GM19351 (cell line): ENCODE measurements around the gene ITGB3.
A peak's percentile ranks its signal among the peaks of the same experiment; 100 is the strongest.
"Not testable (repeated sequence)": the region's sequence is repeated elsewhere in the genome, so short reads cannot be mapped to it uniquely, and the experiment has no call there.

Source experiments
- ATAC-seq: cut with Tn5 transposase; IDR thresholded peaks from one replicate; pipeline ENCODE4 v1.9.1; 2021; ENCODE audit warnings: mild to moderate bottlenecking, moderate library complexity; ENCODE audit not compliant: unreplicated experiment

Gene ITGB3

GRCh38 chr17:47222047-47222446 lies 31.6 kb upstream of the ITGB3 start:
- no peak for ATAC-seq

GRCh38 chr17:47223007-47223406 lies 30.6 kb upstream of the ITGB3 start:
- no peak for ATAC-seq

DNA sequence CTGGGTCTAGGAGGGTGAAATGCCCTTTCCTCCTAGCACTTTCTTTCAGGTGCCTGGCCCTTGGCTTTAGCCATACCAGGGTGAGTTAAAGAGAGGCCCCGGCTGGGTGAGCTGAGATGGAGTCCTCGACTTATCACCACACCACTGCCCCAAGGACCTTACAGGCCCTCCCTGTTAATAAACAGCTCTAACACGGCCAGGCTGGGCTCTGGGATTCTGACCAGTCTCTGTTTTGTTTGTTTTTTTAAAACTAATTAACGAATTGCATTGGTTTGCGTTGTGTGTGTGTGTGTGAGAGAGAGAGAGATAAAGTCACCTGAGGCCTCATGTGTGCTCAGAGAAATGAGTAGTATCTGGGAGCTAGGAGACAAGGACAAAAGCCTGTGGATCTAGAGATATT lies 30.2 kb upstream of the ITGB3 start:
- ATAC-seq: no peak

GRCh38 chr17:47224077-47224476 lies 29.6 kb upstream of the ITGB3 start:
- ATAC-seq: not testable (repeated sequence)

- ATAC-seq: no peak
These were observed 28.7 kb upstream of the ITGB3 start for GRCh38 chr17:47224966-47225365.

- no peak for ATAC-seq
These were observed 28.2 kb upstream of the ITGB3 start for GRCh38 chr17:47225436-47225858.

DNA sequence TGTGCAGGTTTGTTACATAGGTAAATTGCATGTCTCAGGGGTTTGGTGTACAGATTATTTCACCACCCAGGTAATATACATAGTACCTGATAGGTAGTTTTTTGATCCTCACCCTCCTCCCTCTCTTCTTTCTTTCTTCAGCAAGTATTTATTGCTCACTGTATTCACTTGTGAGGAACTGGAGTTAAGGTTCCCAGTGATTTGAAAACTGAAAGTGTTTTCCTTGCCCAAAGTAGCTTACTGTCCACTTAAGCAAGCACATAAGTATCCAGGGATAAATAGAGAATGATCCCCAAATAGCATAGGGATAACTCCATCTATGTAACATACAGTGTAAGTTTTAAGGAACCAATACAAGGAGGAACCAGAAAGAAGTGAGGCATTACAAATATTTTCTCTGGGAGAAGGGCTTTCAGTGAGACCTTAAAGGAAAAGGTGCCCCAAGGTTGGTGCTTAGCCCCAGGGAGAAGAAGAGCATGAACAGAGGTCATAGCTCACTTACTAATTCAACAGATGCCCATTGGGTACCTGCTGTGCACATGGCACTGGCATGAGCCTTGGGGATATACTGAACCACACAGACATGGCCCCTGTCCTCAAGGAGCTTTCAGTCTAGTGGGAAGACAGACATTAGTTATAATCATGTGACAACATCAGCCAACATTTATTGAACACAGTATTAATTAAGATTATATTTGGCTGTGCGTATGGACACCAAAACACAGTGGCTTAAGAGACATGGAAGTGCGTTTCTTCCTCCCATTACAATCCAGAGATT lies 27.5 kb upstream of the ITGB3 start:
- ATAC-seq: no peak

DNA sequence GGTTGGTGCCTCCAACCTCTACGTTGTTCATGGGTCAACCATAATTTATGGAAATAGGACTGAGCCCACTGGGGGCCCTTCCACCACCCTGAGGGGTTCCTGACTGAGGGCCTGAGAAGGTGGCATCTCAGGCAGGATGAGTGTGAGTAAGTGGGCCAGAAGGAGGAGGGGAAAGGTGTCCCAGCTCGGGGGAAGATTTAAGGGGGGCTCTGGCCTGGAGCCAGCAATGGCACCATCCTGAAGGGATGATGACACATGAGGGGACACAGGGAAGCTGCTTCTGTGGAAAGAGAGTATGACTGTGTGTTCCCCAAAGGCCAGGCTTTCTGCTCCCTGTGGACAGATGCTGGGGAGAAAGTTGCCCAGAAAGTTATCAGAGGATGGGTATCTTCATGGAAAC lies 25.8 kb upstream of the ITGB3 start:
- ATAC-seq: no peak

DNA sequence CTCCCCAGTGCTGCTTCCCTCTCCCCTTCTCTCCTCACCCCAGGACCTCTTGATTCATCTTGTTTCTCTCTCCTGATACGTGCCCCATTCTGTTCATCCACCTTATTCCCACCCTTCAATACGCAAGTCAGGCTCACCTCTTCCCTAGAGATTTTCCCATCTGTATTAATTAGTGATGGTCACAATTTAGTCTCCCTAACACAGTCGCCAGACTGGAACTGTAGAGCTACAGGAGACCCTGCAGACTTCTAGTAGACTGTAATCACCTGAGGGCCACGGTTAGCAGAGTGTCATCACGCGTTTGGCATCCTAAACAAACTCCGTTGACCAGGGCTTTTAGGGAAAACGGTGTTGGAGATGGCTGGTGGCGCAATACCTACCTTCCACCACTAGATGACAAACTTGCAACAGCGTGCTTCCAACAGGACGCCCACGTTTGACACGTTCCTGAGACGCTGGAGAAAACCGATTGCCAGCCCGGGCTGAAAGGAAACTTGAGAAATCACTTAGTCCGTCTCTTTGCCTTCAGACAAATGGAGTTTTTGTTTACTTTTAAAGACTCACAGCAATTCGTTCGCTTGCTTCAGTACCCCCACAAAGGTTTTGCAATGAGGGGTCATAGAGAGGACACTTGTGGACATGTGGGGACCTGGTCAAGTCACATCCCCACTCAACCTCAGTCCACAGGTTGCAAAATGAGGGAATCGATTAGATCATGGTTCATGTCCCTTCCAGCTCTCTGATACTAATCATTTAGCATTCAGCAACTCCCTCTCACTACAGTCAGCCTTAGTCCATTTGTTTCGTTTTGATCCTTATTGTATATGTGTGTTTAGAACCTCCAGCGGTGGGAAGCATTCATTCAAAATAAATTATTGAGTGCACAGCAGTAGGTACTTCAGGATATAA lies 23.8 kb upstream of the ITGB3 start:
- ATAC-seq: peak; percentile 71

- ATAC-seq: no peak
These were observed 22.8 kb upstream of the ITGB3 start for GRCh38 chr17:47230864-47231263.

DNA sequence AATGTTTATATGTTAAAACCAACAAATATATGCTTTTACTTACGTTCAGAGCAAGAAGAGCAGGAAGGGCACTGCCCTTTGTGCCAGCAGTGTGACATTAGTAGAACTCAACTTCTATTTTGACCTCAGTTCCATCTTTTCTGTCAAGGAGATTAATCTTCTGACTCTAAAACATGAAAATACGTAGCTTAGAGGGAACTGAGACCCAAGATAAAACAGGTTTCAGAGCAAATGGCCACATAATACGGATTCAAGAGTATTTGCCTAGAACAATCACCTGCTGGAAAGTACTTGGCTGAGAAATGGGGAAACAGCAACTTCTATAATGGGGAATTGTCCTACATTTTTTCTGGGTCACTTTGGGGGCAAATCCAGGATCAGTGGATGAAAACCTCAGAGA lies 22.3 kb upstream of the ITGB3 start:
- ATAC-seq: no peak

GRCh38 chr17:47231866-47232265 lies 21.8 kb upstream of the ITGB3 start:
- ATAC-seq: no peak

- no peak for ATAC-seq
These were observed 21.2 kb upstream of the ITGB3 start for GRCh38 chr17:47232465-47232864.

DNA sequence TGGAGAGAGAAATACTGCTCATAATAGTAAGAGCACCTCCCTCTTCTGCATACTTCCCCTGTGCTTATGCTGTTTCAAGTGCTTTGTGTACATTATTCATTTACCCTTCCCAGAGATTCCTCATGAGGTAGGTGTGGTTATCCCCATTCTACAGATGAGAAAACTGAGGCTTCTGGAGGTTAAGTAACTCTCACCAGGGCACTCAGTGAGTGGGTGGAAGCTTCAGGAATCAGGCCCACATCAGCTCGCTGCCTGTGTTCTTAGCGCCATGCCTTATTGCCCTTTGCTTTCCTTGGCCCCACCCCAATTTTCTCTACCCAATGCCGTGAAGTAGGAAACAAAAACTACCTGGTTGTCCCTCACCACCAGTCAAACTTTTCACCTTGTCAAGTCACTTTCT lies 18.1 kb upstream of the ITGB3 start:
- no peak for ATAC-seq

GRCh38 chr17:47235923-47236322 lies 17.7 kb upstream of the ITGB3 start:
- no peak for ATAC-seq

GRCh38 chr17:47237841-47238240 lies 15.8 kb upstream of the ITGB3 start:
- no peak for ATAC-seq

GRCh38 chr17:47238321-47239010 lies 15.2 kb upstream of the ITGB3 start:
- ATAC-seq: no peak

GRCh38 chr17:47239619-47239966 lies 14.0 kb upstream of the ITGB3 start:
- no peak for ATAC-seq

GRCh38 chr17:47239967-47240651 lies 13.5 kb upstream of the ITGB3 start:
- no peak for ATAC-seq

GRCh38 chr17:47240806-47241205 lies 12.8 kb upstream of the ITGB3 start:
- no peak for ATAC-seq

DNA sequence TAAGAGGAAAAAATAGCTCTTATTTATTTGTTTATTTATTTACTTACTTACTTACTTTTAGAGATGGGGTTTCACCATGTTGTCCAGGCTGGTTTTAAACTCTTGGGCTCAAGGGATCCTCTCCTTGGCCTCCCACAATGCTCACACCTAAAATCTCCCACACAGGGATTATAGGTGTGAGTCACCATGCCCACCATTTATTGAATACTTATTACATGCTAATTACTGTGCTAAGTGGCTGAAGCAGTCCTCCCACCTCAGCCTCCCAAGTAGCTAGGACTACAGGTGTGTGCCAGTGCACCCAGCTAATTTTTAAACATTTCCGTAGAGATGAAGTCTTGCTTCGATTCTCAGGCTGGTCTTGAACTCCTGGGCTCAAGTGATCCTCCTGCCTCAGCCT lies 11.0 kb upstream of the ITGB3 start:
- ATAC-seq: no peak
